Measurements from ENCODE around the gene GPR160. TPM values are rescaled to one million over a fixed set of nuclear protein-coding genes. Genes with fewer than 3 reads are reported as not detected.
A peak's percentile ranks its signal among the peaks of the same experiment; 100 is the strongest.

The GPR160 gene
- total and polyA plus RNA-seq, 2 donors, result 5.1 to 7.7 TPM

GRCh38 chr3:170044271-170044670 is 6.5 kb downstream of the GPR160 start:
- Histone ChIP-seq H3K9me3 (ENCODE audit: control insufficient read depth in 2 of 2, insufficient read depth in 1 of 2, low read length in 1 of 2) (no peaks in the 10 kb centered on the region), H3K27ac (ENCODE audit: low read depth in 1 of 2, low read length in 1 of 2) (peak overlapping the region; percentile 15 to 67), H3K36me3 (ENCODE audit: control insufficient read depth in 2 of 2, insufficient read depth in 2 of 2, low read length in 1 of 2) (no peaks in the 10 kb centered on the region), H3K27me3 (ENCODE audit: control insufficient read depth in 2 of 2, insufficient read depth in 1 of 2, low read length in 1 of 2) (peaks cover 10 to 13% of the 10 kb centered on the region in 2 donors), H3K4me1 (ENCODE audit: control insufficient read depth in 2 of 2, insufficient read depth in 2 of 2, low read length in 2 of 2) (peaks cover 4 to 15% of the 10 kb centered on the region in 2 donors), H3K4me3 (ENCODE audit: low read length in 2 of 2) (no peak overlapping the region)
- DNase-seq (ENCODE audit: low read depth in 6 of 9, low spot score in 9 of 9), result no peak
- 91% methylated on average over 8 of the region's 8 CpGs for WGBS

- Histone ChIP-seq H3K36me3 (ENCODE audit: control insufficient read depth in 2 of 2, insufficient read depth in 2 of 2, low read length in 1 of 2) (no peaks in the 10 kb centered on the region), H3K4me1 (ENCODE audit: control insufficient read depth in 2 of 2, insufficient read depth in 2 of 2, low read length in 2 of 2) (peaks cover 4 to 15% of the 10 kb centered on the region in 2 donors), H3K27me3 (ENCODE audit: control insufficient read depth in 2 of 2, insufficient read depth in 1 of 2, low read length in 1 of 2) (peaks cover 6 to 8% of the 10 kb centered on the region in 2 donors), H3K4me3 (ENCODE audit: low read length in 2 of 2) (no peak overlapping the region), H3K9me3 (ENCODE audit: control insufficient read depth in 2 of 2, insufficient read depth in 1 of 2, low read length in 1 of 2) (no peaks in the 10 kb centered on the region), H3K27ac (ENCODE audit: low read depth in 1 of 2, low read length in 1 of 2) (peak overlapping the region; percentile 15 to 67)
- 19% methylated on average over 8 of the region's 8 CpGs for WGBS
- peak in 1 of 9 donors; percentile 61 for DNase-seq (ENCODE audit: low read depth in 6 of 9, low spot score in 9 of 9)
These were observed 7.0 kb downstream of the GPR160 start for GRCh38 chr3:170044795-170045244.

DNA sequence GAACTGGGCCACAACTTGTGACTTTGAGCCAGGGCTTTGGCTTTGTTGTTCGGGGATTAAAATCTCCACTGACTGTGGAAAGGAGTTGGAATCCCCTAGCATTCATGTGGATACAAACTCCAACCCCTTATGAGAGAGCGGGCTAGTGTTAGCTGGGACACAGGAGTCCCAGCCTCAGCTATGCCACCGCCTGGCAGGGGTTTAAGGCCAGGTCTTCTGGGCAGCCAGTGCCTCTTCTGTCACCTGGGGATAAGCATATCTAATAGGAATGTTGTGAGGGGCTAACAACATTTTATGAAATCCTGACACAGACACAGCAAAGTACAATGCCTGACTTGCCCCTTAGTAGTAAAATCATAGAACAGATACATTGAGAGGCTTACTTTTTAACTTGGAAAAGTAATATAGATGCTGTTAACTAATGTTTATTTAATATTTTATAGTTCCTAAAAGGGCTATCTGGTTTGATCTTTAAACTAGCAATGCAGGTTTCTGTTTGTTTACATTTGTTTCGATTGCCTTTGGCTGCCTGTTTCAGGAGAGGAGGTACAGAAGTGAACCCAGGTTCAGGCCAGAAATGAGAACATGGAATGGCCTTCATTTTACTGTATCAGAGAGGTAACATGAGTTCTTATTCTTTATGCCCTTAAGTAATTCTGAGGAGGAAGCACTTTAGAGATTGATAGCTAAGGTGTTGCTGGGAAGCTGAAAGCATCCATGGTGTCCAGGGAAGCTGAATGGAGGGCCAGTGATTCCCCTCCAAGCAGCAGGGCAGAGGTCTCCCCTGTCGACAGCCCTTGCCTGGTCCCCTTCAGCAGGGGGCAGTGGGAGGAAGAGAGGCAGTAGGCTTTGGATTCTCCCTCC is 8.7 kb downstream of the GPR160 start:
- H3K4me1 ChIP-seq (ENCODE audit: control insufficient read depth in 2 of 2, insufficient read depth in 2 of 2, low read length in 2 of 2), result peaks cover 4 to 15% of the 10 kb centered on the region in 2 donors

DNA sequence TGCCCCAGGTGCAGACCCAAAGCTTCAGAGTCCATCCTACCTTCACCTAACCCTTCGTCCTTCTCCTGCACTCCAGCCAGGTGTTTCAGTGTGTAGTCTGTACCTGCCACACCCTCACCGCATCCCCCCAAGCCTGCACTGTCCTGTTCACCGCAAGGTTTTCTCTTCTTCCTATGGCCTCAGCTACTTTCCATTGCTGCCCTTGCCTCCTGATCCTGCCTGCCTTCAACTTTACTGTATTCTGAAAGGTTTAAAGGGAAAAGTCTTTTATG is 9.3 kb downstream of the GPR160 start:
- H3K27ac ChIP-seq (ENCODE audit: low read depth in 1 of 2, low read length in 1 of 2), result no peak overlapping the region
- no peak for DNase-seq (ENCODE audit: low read depth in 6 of 9, low spot score in 9 of 9)

More for the DNA sequence above, 8.7 kb downstream of the GPR160 start:
- Histone ChIP-seq H3K9me3 (ENCODE audit: control insufficient read depth in 2 of 2, insufficient read depth in 1 of 2, low read length in 1 of 2) (no peaks in the 10 kb centered on the region), H3K27ac (ENCODE audit: low read depth in 1 of 2, low read length in 1 of 2) (no peak overlapping the region), H3K36me3 (ENCODE audit: control insufficient read depth in 2 of 2, insufficient read depth in 2 of 2, low read length in 1 of 2) (no peaks in the 10 kb centered on the region), H3K27me3 (ENCODE audit: control insufficient read depth in 2 of 2, insufficient read depth in 1 of 2, low read length in 1 of 2) (no peaks in the 10 kb centered on the region), H3K4me3 (ENCODE audit: low read length in 2 of 2) (no peak overlapping the region)
- 97% methylated on average over 5 of the region's 5 CpGs for WGBS
- no peak for DNase-seq (ENCODE audit: low read depth in 6 of 9, low spot score in 9 of 9)

GRCh38 chr3:170049146-170050000 is 11.6 kb downstream of the GPR160 start:
- Histone ChIP-seq H3K4me3 (ENCODE audit: low read length in 2 of 2) (no peak overlapping the region), H3K4me1 (ENCODE audit: control insufficient read depth in 2 of 2, insufficient read depth in 2 of 2, low read length in 2 of 2) (peaks cover 4 to 14% of the 10 kb centered on the region in 2 donors), H3K27ac (ENCODE audit: low read depth in 1 of 2, low read length in 1 of 2) (no peak overlapping the region), H3K36me3 (ENCODE audit: control insufficient read depth in 2 of 2, insufficient read depth in 2 of 2, low read length in 1 of 2) (no peaks in the 10 kb centered on the region), H3K9me3 (ENCODE audit: control insufficient read depth in 2 of 2, insufficient read depth in 1 of 2, low read length in 1 of 2) (no peaks in the 10 kb centered on the region), H3K27me3 (ENCODE audit: control insufficient read depth in 2 of 2, insufficient read depth in 1 of 2, low read length in 1 of 2) (no peaks in the 10 kb centered on the region)
- 94% methylated on average over 10 of the region's 10 CpGs for WGBS
- no peak for DNase-seq (ENCODE audit: low read depth in 6 of 9, low spot score in 9 of 9)

More for the DNA sequence above, 9.3 kb downstream of the GPR160 start:
- Histone ChIP-seq H3K4me1 (ENCODE audit: control insufficient read depth in 2 of 2, insufficient read depth in 2 of 2, low read length in 2 of 2) (peaks cover 4 to 15% of the 10 kb centered on the region in 2 donors), H3K4me3 (ENCODE audit: low read length in 2 of 2) (no peak overlapping the region), H3K27me3 (ENCODE audit: control insufficient read depth in 2 of 2, insufficient read depth in 1 of 2, low read length in 1 of 2) (no peaks in the 10 kb centered on the region), H3K36me3 (ENCODE audit: control insufficient read depth in 2 of 2, insufficient read depth in 2 of 2, low read length in 1 of 2) (no peaks in the 10 kb centered on the region), H3K9me3 (ENCODE audit: control insufficient read depth in 2 of 2, insufficient read depth in 1 of 2, low read length in 1 of 2) (no peaks in the 10 kb centered on the region)
- WGBS, result 100% methylated on average over 3 of the region's 3 CpGs

- 97% methylated on average over 4 of the region's 4 CpGs for WGBS
These were observed 13.0 kb downstream of the GPR160 start for GRCh38 chr3:170050753-170051152.

DNA sequence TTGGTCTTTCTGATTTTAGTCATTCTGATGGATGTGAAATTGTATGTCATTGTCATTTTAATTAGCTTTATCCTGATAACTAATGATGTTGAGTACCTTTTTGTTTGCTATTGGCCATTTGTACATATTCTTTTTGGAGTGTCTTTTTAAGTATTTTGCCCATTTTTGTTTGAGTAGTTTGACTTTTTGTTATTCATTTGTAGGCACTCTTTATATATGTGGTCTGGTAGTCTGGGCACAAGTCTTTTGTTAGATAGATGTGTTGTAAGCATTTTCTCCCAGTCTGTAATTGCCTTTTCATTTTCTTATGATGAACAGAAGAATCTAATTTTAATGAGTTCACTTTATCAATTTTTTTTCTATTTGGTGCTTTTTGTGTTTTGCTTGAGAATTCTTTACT is 14.6 kb downstream of the GPR160 start:
- no peaks in the 10 kb centered on the region for H3K4me1 ChIP-seq (ENCODE audit: control insufficient read depth in 2 of 2, insufficient read depth in 2 of 2, low read length in 2 of 2)
- H3K9me3 ChIP-seq (ENCODE audit: control insufficient read depth in 2 of 2, insufficient read depth in 1 of 2, low read length in 1 of 2), result no peaks in the 10 kb centered on the region
- no peak overlapping the region for H3K27ac ChIP-seq (ENCODE audit: low read depth in 1 of 2, low read length in 1 of 2)
- no peak for DNase-seq (ENCODE audit: low read depth in 6 of 9, low spot score in 9 of 9)
- no peak overlapping the region for H3K4me3 ChIP-seq (ENCODE audit: low read length in 2 of 2)
- no peaks in the 10 kb centered on the region for H3K27me3 ChIP-seq (ENCODE audit: control insufficient read depth in 2 of 2, insufficient read depth in 1 of 2, low read length in 1 of 2)
- H3K36me3 ChIP-seq (ENCODE audit: control insufficient read depth in 2 of 2, insufficient read depth in 2 of 2, low read length in 1 of 2), result no peaks in the 10 kb centered on the region

More at GRCh38 chr3:170050753-170051152, 13.0 kb downstream of the GPR160 start:
- no peak overlapping the region for H3K27ac ChIP-seq (ENCODE audit: low read depth in 1 of 2, low read length in 1 of 2)
- H3K36me3 ChIP-seq (ENCODE audit: control insufficient read depth in 2 of 2, insufficient read depth in 2 of 2, low read length in 1 of 2), result no peaks in the 10 kb centered on the region
- no peak overlapping the region for H3K4me3 ChIP-seq (ENCODE audit: low read length in 2 of 2)
- H3K27me3 ChIP-seq (ENCODE audit: control insufficient read depth in 2 of 2, insufficient read depth in 1 of 2, low read length in 1 of 2), result no peaks in the 10 kb centered on the region
- no peak for DNase-seq (ENCODE audit: low read depth in 6 of 9, low spot score in 9 of 9)
- H3K4me1 ChIP-seq (ENCODE audit: control insufficient read depth in 2 of 2, insufficient read depth in 2 of 2, low read length in 2 of 2), result peaks cover 0 to 1% of the 10 kb centered on the region in 2 donors
- H3K9me3 ChIP-seq (ENCODE audit: control insufficient read depth in 2 of 2, insufficient read depth in 1 of 2, low read length in 1 of 2), result no peaks in the 10 kb centered on the region

- Histone ChIP-seq H3K36me3 (ENCODE audit: control insufficient read depth in 2 of 2, insufficient read depth in 2 of 2, low read length in 1 of 2) (no peaks in the 10 kb centered on the region), H3K4me3 (ENCODE audit: low read length in 2 of 2) (no peak overlapping the region), H3K27ac (ENCODE audit: low read depth in 1 of 2, low read length in 1 of 2) (no peak overlapping the region), H3K27me3 (ENCODE audit: control insufficient read depth in 2 of 2, insufficient read depth in 1 of 2, low read length in 1 of 2) (no peaks in the 10 kb centered on the region), H3K9me3 (ENCODE audit: control insufficient read depth in 2 of 2, insufficient read depth in 1 of 2, low read length in 1 of 2) (no peaks in the 10 kb centered on the region), H3K4me1 (ENCODE audit: control insufficient read depth in 2 of 2, insufficient read depth in 2 of 2, low read length in 2 of 2) (peaks cover 0 to 3% of the 10 kb centered on the region in 2 donors)
- 98% methylated on average over 1 of the region's 1 CpG for WGBS
- peak in 1 of 9 donors; percentile 50 for DNase-seq (ENCODE audit: low read depth in 6 of 9, low spot score in 9 of 9)
These were observed 16.4 kb downstream of the GPR160 start for GRCh38 chr3:170054204-170054603.

DNA sequence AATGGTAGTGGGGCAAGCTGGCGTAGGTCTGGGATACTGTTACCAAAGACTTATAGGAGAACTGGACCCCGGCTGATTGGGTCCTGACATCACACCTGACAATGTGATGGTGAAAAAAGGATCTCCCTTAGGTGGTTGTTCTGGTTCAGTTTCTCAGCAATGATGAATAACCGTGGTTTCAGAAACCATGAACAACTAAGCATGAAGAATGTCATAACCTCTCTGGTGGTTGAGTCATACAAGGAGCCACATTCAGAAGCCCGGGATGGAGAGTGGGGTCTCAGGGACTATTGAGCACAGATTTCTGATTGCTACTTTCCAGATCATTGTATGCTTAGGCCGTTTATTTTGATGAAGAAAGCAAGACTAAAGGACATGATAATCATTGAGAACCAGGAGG is 17.4 kb downstream of the GPR160 start:
- H3K4me3 ChIP-seq (ENCODE audit: low read length in 2 of 2), result no peak overlapping the region
- WGBS, result 94% methylated on average over 5 of the region's 5 CpGs
- DNase-seq (ENCODE audit: low read depth in 6 of 9, low spot score in 9 of 9), result no peak
- H3K36me3 ChIP-seq (ENCODE audit: control insufficient read depth in 2 of 2, insufficient read depth in 2 of 2, low read length in 1 of 2), result no peaks in the 10 kb centered on the region
- no peak overlapping the region for H3K27ac ChIP-seq (ENCODE audit: low read depth in 1 of 2, low read length in 1 of 2)
- peaks cover 0 to 3% of the 10 kb centered on the region in 2 donors for H3K4me1 ChIP-seq (ENCODE audit: control insufficient read depth in 2 of 2, insufficient read depth in 2 of 2, low read length in 2 of 2)
- no peaks in the 10 kb centered on the region for H3K9me3 ChIP-seq (ENCODE audit: control insufficient read depth in 2 of 2, insufficient read depth in 1 of 2, low read length in 1 of 2)
- no peaks in the 10 kb centered on the region for H3K27me3 ChIP-seq (ENCODE audit: control insufficient read depth in 2 of 2, insufficient read depth in 1 of 2, low read length in 1 of 2)

All from thymus (tissue), 11 donors.